Jurkat, Clone E6-1 (cell line): ENCODE measurements around the gene OR2A1. TPM values are rescaled to one million over a fixed set of nuclear protein-coding genes. Genes with fewer than 3 reads are reported as not detected.
"Not testable (repeated sequence)": the region's sequence is repeated elsewhere in the genome, so short reads cannot be mapped to it uniquely, and the experiment has no call there.

Source experiments
- DNase-seq: peaks from one replicate; pipeline ENCODE4 v3.0.0-alpha.2; 2011; ENCODE audit warnings: low read depth, low spot score
- H3K4me3 ChIP-seq: 2 replicates; pipeline ENCODE4 v1.5.1; 2011; ENCODE audit warnings: mild to moderate bottlenecking, low read length, control low read depth, moderate library complexity
- polyA plus RNA-seq: library from polyadenylated mRNA; unstranded; fragments of >200 nt; gene quantifications from one replicate; pipeline ENCODE4 v1.2.1, GENCODE V29; 2012; ENCODE audit warnings: missing spikeins; ENCODE audit not compliant: insufficient read length, insufficient read depth

The OR2A1 gene, protein sequence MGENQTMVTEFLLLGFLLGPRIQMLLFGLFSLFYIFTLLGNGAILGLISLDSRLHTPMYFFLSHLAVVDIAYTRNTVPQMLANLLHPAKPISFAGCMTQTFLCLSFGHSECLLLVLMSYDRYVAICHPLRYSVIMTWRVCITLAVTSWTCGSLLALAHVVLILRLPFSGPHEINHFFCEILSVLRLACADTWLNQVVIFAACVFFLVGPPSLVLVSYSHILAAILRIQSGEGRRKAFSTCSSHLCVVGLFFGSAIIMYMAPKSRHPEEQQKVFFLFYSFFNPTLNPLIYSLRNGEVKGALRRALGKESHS
- polyA plus RNA-seq, result not detected

GRCh38 chr7:144311872-144312469, at the start of gene OR2A1:
Gene OR2A1, plus strand, starts transcription at chr7:144312419. Its CDS starts 5,706 bp downstream, at chr7:144318125.
- H3K4me3 ChIP-seq, DNase-seq: not testable (repeated sequence)

DNA sequence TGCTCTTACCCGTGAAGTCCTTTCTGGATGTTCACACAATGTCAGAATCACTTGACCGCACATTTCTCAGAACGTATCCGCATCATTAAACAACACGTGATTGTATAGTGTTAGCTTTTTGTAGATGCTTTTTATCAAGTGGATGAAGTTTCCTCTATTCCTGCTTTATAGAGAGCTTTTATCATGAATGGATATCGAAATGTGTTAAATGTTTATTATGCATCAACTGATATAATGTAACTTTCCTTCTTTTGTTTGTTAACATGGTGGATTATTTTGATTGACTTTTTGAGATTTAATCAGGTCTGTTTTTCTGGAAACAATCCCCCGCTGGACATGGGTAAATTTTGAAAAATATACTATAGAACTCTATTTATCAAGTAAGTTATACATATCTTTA, 47.5 kb upstream of the OR2A1 start, which contains the start of gene OR2A7:
TSS of gene OR2A7 (minus strand) at position 101 of the 400 bp plus-strand sequence. CDS start 5,164 bp downstream, outside the sequence.
- H3K4me3 ChIP-seq, DNase-seq: not testable (repeated sequence)

DNA sequence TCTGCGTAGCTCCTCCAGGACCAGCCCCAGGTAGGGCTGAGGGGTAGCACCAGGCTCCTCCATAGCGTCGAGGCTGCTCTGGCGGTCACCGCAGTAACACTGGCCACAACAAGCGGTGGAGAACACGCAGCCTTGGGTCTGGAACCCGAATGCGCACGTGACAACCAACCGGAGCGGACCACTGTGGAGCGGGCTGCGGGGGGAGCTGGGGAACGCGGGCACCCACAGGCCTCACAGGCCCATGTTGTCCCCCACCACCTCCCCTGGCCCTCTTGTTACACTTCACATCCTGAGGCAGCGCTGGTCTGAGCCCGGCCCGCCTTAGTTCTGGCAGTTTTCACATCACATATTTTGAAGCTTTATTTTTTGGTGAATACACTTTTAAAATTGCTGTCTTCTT, 43.0 kb upstream of the OR2A1 start, which contains the start of gene CTAGE8:
TSS of gene CTAGE8 (minus strand) at position 101 of the 400 bp plus-strand sequence. CDS start at position 63, 38 bp downstream.
- not testable (repeated sequence) for DNase-seq, H3K4me3 ChIP-seq

- DNase-seq, H3K4me3 ChIP-seq: not testable (repeated sequence)
These were observed 36.9 kb upstream of the OR2A1 start for GRCh38 chr7:144275281-144275680.

- DNase-seq, H3K4me3 ChIP-seq: not testable (repeated sequence)
These were observed 32.2 kb upstream of the OR2A1 start for GRCh38 chr7:144280010-144280409.

DNA sequence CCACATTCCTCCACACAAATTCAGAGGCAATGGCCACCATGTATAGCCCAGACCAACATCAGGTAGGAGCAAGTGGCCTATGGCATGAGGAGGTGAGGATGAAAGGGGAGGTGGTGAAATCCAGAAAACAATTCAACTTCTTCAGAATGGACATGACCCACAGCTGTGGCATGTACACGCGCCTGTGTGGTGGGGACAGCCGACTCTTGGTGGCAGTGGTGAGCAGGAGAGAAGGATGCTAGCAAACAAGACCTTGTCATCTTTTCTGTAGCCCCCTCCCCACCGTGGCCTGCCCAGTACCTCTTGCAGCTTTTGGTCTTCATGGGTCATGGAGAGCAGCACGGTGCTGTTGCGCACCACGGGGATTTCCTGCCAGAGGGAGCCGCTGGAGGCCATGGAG, 30.2 kb upstream of the OR2A1 start:
- not testable (repeated sequence) for DNase-seq, H3K4me3 ChIP-seq

GRCh38 chr7:144282490-144282889, 29.7 kb upstream of the OR2A1 start:
- not testable (repeated sequence) for DNase-seq, H3K4me3 ChIP-seq

- DNase-seq, result not testable (repeated sequence)
These were observed 28.5 kb upstream of the OR2A1 start for GRCh38 chr7:144283716-144284115.

GRCh38 chr7:144287171-144287784, 24.9 kb upstream of the OR2A1 start:
- DNase-seq, H3K4me3 ChIP-seq: not testable (repeated sequence)

More at GRCh38 chr7:144283716-144284115, 28.5 kb upstream of the OR2A1 start:
- H3K4me3 ChIP-seq, result not testable (repeated sequence)

DNA sequence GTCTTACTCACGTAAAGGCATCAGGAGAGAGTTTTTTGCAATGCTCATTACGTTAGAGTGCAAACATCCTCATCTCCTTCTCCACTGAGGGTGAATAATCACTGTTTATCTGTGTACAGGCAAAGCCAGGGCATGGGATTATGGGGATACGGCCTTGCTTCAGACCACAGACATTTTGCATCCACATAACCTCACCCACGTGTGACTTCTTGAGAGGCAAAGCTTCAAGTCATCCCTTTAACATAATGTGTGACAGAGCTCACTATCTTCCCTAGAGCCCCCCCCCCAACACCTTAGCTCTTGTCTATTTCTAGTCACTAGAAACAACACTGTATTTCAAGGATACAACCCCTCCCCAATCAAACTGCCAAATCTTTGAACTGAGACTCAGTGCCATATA, 20.6 kb upstream of the OR2A1 start:
- H3K4me3 ChIP-seq, DNase-seq: not testable (repeated sequence)

- not testable (repeated sequence) for H3K4me3 ChIP-seq, DNase-seq
These were observed 19.6 kb upstream of the OR2A1 start for GRCh38 chr7:144292384-144293161.

DNA sequence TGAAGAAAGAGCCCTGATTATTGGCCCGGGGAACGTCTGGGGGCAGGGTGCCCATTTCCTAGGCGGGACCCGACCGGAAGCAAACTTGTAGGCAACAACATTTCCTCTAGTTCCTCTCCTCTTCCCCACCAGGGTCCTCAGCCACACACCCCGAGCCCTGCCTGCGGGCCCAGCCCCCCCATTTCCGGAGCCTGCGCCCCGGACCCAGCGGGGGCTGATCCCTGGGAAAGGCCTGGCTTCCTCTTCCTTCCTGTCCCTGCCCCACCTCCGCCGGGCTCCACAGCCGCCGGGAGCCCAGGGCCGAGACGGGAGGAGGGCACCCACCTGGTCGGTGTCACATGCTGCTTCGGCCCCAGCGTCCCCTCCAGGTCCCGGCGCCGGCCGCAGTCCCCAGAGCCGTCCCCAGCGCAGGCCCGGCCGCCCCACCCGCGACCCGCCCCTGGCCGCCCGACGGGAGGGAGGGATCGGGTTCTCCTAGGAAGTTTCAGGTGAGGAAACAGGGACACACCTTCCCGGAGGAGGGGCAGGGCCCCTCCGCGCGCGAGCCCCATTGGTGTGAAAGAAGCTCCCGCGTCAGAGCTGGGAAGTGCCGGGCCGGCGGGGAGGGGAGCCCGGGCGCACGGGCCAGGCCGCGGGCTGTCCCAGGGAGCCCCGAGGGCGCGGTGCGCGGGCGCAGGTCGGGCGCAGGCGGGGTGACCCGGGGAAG, 18.3 kb upstream of the OR2A1 start:
- not testable (repeated sequence) for H3K4me3 ChIP-seq, DNase-seq

GRCh38 chr7:144302578-144303303, 9.5 kb upstream of the OR2A1 start:
- DNase-seq, H3K4me3 ChIP-seq: not testable (repeated sequence)

DNA sequence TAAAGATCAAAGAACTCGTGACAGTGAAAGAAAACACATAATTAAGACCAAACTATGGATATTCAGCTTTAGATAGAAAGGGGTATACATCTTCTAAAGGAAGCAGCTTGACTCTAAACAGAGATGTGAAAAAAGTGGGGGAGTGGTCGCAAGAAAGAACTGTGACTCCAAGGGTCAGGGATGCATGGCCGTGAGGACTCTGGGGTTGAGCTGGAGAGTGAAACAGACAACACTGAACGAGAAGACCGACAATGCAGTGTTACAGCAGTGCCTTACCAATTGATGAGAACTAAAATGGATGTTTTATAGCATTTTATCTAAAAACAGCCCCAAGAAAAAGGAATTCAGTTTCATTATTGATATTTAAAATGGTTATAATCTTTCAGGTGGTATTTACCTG, 8.6 kb upstream of the OR2A1 start:
- not testable (repeated sequence) for DNase-seq, H3K4me3 ChIP-seq

GRCh38 chr7:144305156-144305555, 7.1 kb upstream of the OR2A1 start:
- DNase-seq, H3K4me3 ChIP-seq: not testable (repeated sequence)

DNA sequence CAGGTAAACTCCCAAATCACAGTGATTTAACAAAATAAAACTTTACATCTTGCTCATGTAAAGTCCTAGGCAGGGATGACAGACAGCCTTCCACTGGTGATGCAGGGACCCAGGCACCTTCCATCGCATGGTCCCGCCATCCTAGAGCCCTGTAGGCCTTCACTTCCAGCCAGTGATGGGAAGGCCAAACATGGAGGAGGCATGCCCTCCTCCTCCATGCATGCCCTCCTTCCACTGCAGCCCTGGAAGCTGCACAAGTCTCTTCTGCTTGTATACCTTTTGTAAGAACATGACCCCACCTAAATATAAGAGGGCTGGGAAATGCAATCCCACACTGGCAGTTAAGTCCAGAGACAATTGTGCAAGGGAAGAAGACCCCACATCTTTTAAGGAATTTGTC, 2.5 kb upstream of the OR2A1 start:
- not testable (repeated sequence) for H3K4me3 ChIP-seq, DNase-seq

DNA sequence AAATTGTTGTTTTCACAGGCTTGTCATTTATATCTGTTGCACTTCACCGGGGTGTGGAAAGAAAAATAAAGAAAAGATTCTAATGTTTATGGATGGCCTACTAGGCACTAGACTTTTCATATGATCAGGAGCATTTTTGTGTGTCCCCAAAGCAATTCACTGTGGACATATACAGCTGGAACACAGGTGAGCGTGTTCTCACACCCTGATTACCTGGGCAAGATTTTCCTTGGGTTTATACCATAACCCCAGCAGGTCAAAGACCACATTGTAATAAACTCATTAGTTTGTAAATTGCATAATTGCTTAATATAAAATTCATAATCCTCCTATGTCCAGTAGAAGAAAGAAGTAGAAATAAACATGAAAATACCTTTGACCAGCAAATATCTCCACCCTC, 1.0 kb upstream of the OR2A1 start:
- DNase-seq, H3K4me3 ChIP-seq: not testable (repeated sequence)

GRCh38 chr7:144317537-144317936, 5.3 kb downstream of the OR2A1 start:
- DNase-seq, H3K4me3 ChIP-seq: not testable (repeated sequence)
